Measurements from ENCODE around the gene CEP68. TPM values are rescaled to one million over a fixed set of nuclear protein-coding genes. Genes with fewer than 3 reads are reported as not detected.
"Not testable (repeated sequence)": the region's sequence is repeated elsewhere in the genome, so short reads cannot be mapped to it uniquely, and the experiment has no call there.

CEP68 gene
- total RNA-seq, 1 experiment from 2014 or later: 10.3 TPM

- peak; percentile 99 for DNase-seq (ENCODE audit: low read depth)
Measured at GRCh38 chr2:65129826-65130663, 73.8 kb downstream of the CEP68 start, which contains the start of gene RAB1A. TSS of gene RAB1A (minus strand) at chr2:65130106. CDS start at chr2:65129915, 191 bp downstream.

- DNase-seq (ENCODE audit: low read depth): no peak
Measured at GRCh38 chr2:65130664-65131175, 74.5 kb downstream of the CEP68 start.

- not testable (repeated sequence) for DNase-seq (ENCODE audit: low read depth)
Measured at GRCh38 chr2:65132930-65133329, 76.7 kb downstream of the CEP68 start.

- no peak for DNase-seq (ENCODE audit: low read depth)
Measured at GRCh38 chr2:65133626-65134025, 77.4 kb downstream of the CEP68 start.

- no peak for DNase-seq (ENCODE audit: low read depth)
Measured at GRCh38 chr2:65134158-65134557, 77.9 kb downstream of the CEP68 start.

- DNase-seq (ENCODE audit: low read depth): no peak
Measured at GRCh38 chr2:65136253-65136652, 80.0 kb downstream of the CEP68 start.

Other genes starting within 250 kb of the CEP68 start
- gene SLC1A4, start 67.0 kb upstream of the CEP68 start, total RNA-seq (2014; rRNA removed): 2.8 and 4.0 TPM in 2 replicates
- gene RAB1A, start 73.7 kb downstream of the CEP68 start, total RNA-seq (2014; rRNA removed): 75.4 and 89.7 TPM in 2 replicates
- gene ACTR2, start 171.4 kb downstream of the CEP68 start, total RNA-seq (2014; rRNA removed): 93.4 and 117 TPM in 2 replicates